T-helper 9 cell (primary cell): ENCODE measurements around the gene PIP5K1C.
A peak's percentile ranks its signal among the peaks of the same experiment; 100 is the strongest.

Source experiments
- DNase-seq: peaks from one replicate; pipeline ENCODE4 v3.0.0-alpha.2; 2020
- total RNA-seq, 2 donors: gene quantifications; one replicate each; lab custom pipeline; 2026; lab: John Stamatoyannopoulos, UW

PIP5K1C gene
- 24.1 to 28.3 reads per million in 2 donors for total RNA-seq

DNA sequence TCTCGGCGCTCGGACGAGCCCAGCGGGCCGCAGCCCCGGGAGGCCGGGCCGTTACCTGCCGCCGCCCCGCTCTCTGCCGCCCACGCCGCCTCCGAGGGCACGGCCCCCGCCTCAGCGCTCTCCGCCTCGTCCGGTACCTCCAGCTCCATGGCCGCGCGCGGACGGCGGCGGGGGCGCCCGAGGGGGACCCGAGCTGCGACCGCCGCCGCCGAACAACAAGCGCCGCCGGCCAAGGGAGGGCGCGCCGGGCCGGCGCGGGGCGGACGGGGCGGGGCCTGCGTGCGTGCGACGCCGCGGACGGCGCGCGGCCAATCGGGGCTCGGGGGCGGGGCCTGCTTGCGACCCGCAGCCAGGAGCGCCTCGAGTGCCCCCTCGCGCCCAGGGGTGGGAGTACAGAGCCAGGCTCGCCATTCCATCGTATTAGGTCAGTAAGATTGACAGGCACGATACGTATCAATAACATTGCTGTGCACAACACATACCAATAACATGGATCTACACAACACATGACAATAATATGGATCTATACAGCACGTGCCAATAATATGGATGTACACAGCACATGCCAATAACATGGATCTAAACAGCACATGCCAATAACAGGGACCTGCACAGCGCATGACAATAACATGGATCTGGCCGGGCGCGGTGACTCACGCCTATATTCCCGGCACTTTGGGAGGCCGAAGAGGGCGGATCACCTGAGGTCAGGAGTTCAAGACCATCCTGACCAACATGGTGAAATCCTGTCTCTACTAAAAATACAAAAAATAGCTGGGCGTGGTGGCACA is at the start of gene PIP5K1C:
PIP5K1C (minus strand) TSS at position 227 of the 791 bp plus-strand sequence; CDS start at position 149, 78 bp downstream.
- DNase-seq = peak; percentile 95

- no peak for DNase-seq
Observed at GRCh38 chr19:3748965-3749364, 48.7 kb upstream of the PIP5K1C start.

GRCh38 chr19:3746371-3747056 is 46.2 kb upstream of the PIP5K1C start:
- DNase-seq = no peak

DNA sequence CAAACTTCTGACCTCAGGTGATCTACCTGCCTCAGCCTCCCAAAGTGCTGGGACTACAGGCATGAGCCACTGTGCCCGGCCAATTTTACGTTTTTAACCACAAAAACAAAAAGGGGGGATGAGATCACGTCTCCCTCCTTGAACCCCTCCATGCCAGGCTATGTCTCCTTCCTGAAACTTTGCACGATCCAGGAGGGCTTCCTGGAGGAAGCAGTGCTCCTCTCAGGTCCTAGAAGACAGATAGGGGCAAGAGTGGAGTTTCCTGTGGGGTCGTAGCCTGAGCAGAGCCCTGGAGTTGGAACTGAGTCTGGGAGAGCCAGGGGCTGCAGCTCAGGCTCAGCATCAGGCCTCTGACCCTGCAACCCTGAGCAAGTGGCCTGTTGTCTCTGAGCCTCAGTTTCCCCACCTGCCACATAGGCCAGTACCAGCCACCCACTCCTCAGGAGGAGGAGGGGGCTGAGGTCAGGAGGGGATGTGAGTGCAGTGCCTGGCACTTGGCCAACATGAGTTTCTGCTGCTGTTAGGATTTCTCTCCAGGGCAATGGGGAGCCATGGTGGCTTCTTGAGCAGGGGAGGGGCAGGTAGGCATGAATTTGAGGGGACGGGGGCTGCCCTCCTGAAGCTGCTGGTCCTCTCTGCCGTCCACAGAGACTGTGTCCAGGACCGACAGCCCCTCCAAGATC is 45.2 kb upstream of the PIP5K1C start:
- no peak for DNase-seq

GRCh38 chr19:3743486-3743885 is 43.2 kb upstream of the PIP5K1C start:
- no peak for DNase-seq

DNA sequence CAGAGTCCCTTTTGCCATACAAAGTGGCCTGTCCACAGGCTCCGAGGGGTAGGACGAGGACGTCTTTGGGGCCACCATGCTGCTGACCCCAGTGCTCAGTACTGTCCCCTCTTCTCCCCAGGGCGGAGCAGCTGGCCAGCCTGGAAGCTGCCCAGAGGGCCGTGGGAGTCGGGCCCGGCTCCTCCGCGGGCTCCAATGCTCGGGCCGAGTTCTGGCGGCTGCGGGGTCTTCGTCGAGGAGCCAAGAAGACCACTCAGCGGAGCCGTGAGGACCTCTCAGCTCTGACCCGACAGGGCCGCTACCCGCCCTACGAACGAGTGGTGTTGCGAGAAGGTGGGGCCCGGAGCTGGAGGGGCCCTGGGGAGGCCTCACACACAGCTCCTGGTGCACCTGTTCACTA is 40.2 kb upstream of the PIP5K1C start:
- DNase-seq = no peak

GRCh38 chr19:3738477-3739220 is 38.4 kb upstream of the PIP5K1C start:
- DNase-seq = no peak

DNA sequence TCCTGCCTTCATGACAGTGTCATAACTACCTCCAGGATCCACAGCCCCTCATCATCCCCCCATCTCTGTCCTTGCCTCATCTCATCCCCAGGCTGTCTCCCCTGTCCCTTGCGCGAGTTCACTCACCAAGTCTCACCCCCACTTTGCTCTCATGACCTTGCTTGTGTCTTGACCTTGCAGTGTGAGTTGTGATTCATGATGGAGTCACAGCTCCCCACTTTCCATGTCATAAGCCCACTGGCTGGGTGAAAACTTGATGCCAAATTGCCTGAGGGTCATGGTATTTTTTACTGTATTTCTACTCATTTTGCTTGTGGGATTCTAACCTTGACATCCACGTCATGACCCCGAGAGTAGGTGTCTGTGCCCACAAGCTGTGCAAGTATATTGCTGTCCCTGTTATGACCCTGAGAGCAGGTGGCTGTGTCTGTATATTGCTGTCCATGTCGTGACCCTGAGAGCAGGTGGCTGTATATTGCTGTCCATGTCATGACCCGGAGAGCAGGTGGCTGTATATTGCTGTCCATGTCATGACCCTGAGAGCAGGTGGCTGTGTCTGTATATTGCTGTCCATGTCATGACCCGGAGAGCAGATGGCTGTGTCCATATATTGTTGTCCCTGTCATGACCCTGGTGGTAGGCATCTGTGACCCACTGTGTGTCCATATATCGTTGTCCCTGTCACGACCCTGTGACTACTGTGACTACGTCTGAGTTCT is 37.4 kb upstream of the PIP5K1C start:
- no peak for DNase-seq

- DNase-seq = no peak
Observed at GRCh38 chr19:3736106-3736724, 35.9 kb upstream of the PIP5K1C start.

GRCh38 chr19:3734310-3734600 is 34.0 kb upstream of the PIP5K1C start:
- DNase-seq = no peak

DNA sequence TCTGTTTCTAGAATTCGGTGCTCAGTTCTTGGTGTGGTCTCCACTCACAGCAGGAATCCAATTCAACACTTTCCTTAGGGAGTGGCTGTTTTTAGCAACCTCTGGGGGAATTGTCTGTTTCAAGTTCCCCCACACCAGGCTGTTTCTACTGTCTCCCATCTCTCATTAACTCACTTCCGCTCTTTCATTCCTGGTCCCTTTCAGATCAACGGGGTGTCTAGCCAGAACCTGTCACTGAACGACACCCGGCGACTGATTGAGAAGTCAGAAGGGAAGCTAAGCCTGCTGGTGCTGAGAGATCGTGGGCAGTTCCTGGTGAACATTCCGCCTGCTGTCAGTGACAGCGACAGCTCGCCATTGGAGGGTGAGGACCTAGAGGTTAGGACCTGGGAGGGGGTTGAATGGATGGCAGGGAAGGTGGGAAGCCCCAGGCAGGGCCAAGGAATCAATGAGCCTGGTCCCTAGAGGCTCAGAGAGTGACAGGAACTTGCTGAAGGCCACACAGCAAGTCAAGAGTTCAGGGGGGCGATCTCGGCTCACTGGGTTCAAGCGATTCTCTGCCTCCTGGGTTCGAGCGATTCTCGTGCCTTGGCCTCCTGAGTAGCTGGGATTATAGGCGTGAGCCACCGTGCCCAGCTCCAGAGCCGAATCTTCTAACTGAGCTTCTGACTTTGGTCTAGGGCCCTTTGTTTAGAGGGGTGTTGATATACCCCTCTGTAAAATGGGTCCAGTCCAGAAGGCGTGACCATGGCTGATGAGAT is 33.5 kb upstream of the PIP5K1C start:
- no peak for DNase-seq

GRCh38 chr19:3732108-3732507 is 31.8 kb upstream of the PIP5K1C start:
- no peak for DNase-seq

- DNase-seq = no peak
Observed at GRCh38 chr19:3730457-3730958, 30.2 kb upstream of the PIP5K1C start.

DNA sequence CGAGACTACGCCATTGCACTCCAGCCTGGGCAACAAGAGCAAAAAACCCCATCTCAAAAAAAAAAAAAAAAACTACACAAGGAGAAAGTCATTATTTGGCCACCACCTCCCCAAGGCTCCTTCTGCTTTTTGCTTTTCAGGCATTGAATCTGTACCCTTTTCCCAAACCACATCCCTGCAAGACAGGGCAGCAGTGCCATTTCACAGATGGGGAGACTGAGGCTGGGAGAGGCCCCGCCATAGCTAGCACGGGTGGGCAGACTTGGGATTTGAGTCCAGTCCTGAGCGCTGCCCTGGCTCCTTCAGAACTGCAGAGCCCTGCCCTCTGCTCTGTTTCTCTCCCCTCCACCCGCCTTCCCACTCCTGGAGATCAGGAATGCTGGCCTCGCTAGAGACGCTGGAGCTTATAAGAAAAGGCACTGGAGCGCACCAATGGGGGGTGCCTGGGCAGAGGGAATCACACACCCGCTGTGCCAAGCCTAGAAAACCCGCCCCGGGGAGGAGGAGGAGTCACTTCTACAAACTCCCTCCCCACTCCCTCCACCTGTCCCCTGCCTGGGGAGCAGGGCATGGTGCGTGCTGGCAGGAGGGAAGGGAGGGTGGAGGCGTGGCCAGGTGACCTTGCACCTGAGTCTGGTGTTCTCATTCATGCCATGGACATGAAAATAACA is 25.5 kb upstream of the PIP5K1C start:
- DNase-seq = no peak

GRCh38 chr19:3725121-3725520 is 24.9 kb upstream of the PIP5K1C start:
- DNase-seq = no peak

- DNase-seq = no peak
Observed at GRCh38 chr19:3723883-3724282, 23.6 kb upstream of the PIP5K1C start.

DNA sequence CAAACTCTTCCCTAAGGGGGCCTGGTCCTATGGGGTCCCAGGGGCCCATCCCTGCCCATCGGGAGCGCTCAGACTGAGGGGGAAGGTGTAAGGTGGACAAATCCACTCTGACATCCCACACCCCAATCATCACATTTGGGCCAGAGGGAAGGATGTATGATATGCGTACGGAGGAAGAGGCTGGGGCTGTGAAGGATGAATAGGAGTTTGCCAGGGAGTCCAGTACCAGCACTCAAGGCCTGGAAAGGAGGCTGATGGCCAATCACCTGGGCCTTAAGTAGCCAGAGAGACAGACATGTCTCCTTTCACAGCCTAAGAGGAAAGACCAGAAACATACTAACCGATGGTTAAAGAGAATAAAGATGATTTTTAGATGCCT is 22.8 kb upstream of the PIP5K1C start:
- no peak for DNase-seq

GRCh38 chr19:3722443-3723109 is 22.3 kb upstream of the PIP5K1C start:
- DNase-seq = no peak

DNA sequence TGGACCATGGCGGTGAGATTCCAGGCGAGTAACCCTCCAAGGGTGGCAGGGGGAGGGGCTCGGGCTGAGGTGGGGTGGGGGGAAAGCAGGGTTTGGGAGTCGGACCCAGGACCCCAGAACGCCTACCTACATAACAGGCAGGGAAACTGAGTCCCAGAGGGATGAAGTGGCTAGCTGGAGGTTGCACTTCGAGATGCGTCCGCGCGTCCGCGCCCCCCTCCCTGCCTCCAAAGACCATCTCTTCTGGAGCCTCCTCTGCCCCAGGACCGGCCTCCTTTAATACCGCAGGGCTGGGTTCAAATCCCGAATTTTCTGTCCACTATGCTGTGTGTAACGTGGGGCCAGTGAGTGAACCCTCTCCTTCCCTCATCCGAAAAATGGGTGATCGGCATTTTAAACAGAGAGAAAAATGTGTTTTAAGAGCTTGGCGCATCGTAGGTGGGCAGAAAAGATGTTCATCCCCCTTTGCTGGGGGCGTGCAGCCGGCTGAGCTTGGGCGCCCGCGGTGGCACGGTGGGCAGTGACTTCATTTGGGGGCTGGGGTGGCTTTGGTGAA is 21.7 kb upstream of the PIP5K1C start:
- no peak for DNase-seq
